GM18499 (cell line): ENCODE data around the gene CIZ1.
A peak's percentile ranks its signal among the peaks of the same experiment; 100 is the strongest.
"Not testable (repeated sequence)": the region's sequence is repeated elsewhere in the genome, so short reads cannot be mapped to it uniquely, and the experiment has no call there.

Source experiments
- ATAC-seq: cut with Tn5 transposase; IDR thresholded peaks from one replicate; pipeline ENCODE4 v1.9.1; 2021; ENCODE audit warnings: moderate number of reproducible peaks; ENCODE audit not compliant: insufficient read depth, unreplicated experiment

Gene CIZ1

GRCh38 chr9:128129976-128130590, 61.3 kb downstream of the CIZ1 start:
- not testable (repeated sequence) for ATAC-seq

- ATAC-seq = no peak
These were observed 62.4 kb downstream of the CIZ1 start for GRCh38 chr9:128128836-128129590.

GRCh38 chr9:128127990-128128835, 63.2 kb downstream of the CIZ1 start:
- ATAC-seq = peak; percentile 41

GRCh38 chr9:128127568-128127989, 63.8 kb downstream of the CIZ1 start, which contains the start of gene PTGES2:
PTGES2 (minus strand) TSS chr9:128127729; CDS start chr9:128127717, 12 bp downstream.
- peak; percentile 31 for ATAC-seq

GRCh38 chr9:128125580-128126354, 65.6 kb downstream of the CIZ1 start:
- ATAC-seq = no peak

GRCh38 chr9:128124873-128125579, 66.3 kb downstream of the CIZ1 start:
- no peak for ATAC-seq

- no peak for ATAC-seq
These were observed 66.9 kb downstream of the CIZ1 start for GRCh38 chr9:128124451-128124850.

GRCh38 chr9:128123451-128124080, 67.8 kb downstream of the CIZ1 start:
- ATAC-seq = no peak

- no peak for ATAC-seq
These were observed 68.6 kb downstream of the CIZ1 start for GRCh38 chr9:128122809-128123175.

GRCh38 chr9:128121924-128122808, 69.2 kb downstream of the CIZ1 start:
- ATAC-seq = no peak

GRCh38 chr9:128121466-128121810, 69.9 kb downstream of the CIZ1 start:
- ATAC-seq = no peak

GRCh38 chr9:128120741-128121465, 70.5 kb downstream of the CIZ1 start:
- ATAC-seq = no peak

GRCh38 chr9:128120061-128120740, 71.2 kb downstream of the CIZ1 start:
- ATAC-seq = no peak

- no peak for ATAC-seq
These were observed 72.3 kb downstream of the CIZ1 start for GRCh38 chr9:128118971-128119665.

- no peak for ATAC-seq
These were observed 72.9 kb downstream of the CIZ1 start for GRCh38 chr9:128118472-128118857.

GRCh38 chr9:128117613-128118471, 73.5 kb downstream of the CIZ1 start:
- ATAC-seq = no peak
